Stimulated activated CD4-positive, alpha-beta T cell treated with anti-CD3 and anti-CD28 coated beads, Interleukin-2, amount 100 ng/mL, for 4 hours (primary cell): ENCODE results near the gene FLT1.

ENCODE experiments used
- DNase-seq: peaks from one replicate; pipeline ENCODE4 v3.0.0-alpha.2; 2020; ENCODE audit warnings: low read depth

FLT1 gene

DNA sequence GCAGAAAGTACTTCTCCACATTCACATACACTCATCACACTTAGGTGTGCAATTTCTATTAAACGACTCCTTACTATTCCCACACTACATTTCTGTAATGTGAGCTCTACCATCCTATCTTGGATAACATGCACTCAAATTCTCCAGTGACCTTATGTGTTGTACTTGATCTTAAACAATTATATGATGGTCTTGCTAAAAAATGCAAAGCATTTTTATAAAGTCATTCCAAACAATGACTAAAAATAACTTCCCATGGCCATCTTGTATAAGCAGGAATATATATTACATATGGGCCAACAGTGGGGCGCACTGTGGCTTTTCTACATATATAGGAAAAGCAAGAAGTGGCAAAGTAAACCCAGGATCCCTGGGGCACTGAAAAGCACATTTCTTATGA is 155.5 kb downstream of the FLT1 start:
- DNase-seq, result no peak

DNA sequence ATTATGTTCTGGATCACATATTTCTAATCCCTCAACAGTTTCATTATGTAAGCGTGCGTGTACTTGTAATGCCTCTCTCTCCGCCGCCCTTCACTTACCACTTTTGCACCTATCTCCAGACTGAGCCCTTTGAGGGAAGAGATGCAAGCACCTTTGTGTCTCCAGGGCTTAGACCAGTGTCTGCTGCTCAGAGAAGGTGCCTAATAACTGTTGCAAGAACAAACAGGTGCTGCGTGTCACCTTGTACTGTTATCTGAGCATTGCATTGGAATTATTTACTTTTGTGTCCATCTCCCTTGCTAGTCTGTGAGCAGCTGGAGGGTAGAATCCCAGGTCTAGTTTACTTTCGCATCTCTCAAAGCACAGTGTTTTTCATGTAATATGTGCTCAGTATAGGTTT is 156.2 kb downstream of the FLT1 start:
- no peak for DNase-seq

DNA sequence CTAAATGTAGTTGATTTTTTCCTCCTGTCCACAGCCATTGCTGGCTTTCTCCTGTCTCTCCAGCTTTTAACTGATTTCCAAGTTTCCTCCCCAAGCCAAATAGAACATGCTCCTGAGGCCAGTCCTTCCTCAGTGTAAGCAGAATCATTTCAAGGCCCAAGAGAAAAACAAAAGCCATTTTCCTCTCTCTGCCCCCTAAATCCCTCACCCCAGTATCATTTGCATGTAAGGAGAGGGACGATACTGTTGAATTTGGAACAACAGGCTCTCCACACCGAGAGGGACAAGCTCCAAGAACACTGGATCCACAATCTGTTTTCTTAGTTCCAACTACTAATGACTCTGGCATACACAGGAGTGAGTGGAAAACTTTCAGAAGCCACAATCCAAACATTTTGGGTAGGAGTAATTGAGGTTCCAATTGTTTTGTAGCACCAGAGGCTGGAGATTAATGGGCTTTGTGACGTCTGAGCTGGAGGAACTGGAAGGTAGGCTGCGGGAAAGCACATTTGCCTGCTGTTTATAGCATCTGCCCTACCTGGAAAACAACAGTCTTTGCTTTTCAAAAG is 156.8 kb downstream of the FLT1 start:
- DNase-seq, result no peak

DNA sequence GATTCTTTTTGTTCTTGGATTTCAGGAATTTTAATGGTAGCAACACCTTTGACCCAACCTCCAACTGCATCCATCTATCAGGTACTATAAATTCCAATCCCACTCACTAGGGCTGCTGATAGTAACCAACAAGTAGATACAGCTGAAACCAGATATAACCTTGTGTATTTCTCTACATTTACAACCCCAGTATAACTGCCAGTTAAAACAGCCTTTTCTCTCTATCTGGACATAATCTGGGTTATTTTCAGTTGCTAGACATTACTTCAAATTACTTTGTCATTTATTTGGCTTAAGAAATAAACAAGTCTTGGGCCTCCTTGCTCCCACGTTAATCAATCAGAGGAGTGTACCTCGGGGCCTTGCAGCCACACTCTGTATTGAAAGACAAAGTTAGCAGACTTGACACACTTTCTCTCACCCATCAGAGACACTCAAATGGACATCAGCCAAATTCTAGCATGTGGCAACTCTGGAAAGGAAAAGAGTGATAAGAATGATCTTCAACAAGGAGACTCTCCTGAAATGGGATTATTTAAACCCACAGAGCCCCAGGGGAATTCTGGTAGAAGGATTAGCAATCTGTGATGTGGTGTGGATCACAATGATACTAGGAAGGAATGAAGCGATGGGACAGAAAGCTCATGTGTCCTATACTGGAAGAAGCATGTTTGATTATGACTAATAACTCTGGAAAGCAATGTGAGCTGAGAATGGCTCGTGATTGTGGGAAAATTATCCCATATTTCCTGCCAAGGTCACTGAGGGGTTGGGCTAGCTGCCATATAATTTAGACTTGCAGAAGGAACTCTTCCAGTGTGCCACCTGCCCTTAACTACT is 157.5 kb downstream of the FLT1 start:
- no peak for DNase-seq

DNA sequence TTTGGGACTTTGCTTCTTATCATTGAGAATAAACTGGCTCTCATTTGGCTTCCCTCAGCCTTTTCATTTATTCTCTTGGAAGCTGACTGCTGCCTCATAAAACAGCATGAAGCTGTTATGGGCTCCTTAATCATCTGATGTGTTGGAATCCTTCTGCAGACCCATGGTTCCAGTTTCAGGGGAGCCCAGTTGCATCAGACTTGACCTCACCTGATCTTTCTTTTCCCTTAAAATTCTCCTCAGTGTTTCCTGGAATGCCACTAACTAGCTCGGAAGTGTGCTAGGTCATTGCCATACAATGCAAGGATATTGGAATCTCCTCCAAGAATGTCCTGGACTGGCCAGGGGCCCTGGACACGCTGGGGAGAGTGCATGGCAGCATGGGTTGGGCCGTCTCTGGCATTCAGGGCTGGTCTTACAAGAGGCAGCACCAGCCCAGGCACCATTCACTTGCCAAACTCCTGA is 158.7 kb downstream of the FLT1 start:
- no peak for DNase-seq

DNA sequence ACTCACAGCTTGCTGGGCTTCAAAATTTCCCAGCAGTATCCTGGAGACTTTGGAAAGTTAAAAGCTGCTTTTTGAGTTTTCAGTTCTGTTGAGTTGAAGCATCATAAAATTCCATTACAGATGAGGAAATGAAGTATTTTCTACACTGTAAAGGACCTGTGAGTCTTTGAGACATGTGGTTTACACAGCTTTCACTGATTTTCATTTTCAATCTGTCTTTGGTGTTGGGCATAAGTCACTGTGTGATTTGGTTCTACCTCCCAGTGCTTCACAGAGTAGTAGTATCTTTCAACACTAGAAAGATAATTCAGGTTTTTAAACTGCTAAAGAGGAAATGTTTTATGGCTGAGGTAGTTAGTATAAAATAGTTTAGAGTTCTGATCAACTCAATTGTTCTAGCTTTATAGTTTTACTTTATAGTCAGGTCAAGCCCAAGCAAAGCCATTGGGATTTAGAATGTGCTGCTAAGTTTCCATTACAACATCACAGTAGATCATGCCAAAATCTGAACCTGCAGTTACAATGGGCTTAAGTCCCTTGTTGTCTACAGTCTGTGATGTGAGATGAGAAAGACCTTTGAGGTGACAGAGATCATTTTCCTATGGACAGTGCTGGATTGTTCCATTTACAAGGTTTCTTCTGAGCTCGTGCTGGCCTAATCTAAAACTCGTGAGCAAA is 161.6 kb downstream of the FLT1 start:
- DNase-seq, result no peak

DNA sequence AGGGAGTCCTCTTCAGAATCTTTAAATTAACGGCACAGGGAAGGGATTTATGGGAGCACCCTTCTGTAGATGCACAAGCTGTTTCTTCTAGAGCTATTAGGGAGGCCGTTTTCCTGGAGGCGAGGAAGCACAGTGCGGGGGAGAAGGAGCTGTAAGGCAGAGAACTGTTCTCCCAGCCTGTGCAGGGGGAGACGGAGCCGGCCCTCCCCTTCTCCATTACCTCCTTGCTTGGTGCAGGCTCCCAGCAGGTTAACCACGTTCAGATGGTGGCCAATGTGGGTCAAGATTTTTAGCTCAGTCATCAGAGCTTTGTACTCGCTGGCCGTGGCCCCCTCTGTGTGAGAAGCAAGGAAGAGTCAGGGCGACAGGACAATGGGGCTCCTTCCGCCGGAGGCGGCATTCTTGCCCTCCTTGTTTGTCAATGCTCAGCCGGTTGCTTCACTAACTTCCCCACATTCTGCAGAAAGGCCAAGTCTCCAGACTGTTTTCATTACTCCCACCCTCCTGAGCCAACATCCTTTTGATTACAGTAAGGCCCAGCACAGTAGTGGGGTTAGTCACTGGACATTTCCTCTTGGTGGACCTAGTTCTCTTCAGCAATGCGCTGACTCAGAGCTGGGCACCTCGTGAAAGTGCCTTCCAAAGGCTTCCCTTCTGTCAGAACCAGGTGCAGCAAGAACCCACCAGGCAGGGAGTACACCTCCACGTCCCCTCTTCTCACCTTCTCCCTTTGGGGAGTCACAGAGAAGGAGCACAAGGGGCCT is 165.4 kb downstream of the FLT1 start:
- no peak for DNase-seq

DNA sequence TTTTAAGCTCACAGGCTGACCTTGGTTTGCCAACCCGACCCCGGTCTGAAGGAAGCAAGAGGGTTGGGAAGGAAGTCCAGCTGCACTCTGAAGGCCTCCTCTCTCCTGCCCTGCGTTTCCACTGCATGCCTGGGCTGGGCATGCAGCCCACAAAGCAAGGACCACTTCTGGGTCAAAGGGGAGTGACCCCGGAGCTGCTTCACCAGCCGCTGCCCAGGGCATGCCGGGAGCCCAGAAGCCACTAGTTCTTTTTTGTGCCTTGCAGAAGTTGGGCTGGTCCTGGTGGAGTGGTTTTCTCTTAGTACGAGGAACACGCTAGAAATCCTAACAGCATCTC is 166.7 kb downstream of the FLT1 start:
- DNase-seq, result no peak

DNA sequence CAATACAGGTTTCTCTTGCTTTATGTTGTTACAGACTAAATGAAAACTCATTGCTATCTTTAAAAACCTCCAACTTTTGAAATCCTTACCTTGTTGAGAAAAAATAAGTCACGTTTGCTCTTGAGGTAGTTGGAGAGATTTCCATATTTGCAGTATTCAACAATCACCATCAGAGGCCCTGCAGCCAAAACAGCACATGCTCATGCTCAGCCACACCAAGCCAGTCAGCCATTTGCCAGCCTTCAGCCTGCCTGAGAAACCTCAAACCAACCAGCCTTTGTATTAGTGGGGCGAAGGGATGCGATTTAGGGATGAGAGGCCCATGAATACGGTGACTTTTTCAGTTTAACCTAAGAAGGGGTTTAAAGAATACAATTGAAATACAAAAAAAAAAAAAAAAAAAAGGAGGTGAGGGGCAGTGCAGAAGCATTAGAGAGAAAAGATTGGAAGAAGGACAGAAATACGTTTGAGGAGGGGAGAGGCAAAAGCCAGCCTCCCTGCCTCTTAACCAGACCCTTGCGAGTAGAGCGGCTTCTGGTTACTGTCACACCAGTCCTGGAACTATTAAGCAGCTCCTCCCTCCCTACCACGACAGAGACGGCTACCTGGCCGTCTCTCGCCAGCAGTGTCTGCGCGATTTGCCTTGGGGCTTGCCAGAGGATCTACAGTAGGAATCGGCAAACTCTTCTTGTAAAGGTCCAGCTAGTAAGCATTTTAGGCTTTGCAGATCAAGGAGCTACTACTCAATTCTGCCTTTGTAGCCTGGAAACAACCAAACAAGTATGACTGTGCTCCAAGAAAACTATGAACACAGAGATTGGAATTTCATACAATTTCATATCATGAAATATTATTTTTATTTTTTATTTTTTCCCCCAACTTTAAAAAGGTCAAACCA is 167.3 kb downstream of the FLT1 start:
- no peak for DNase-seq

DNA sequence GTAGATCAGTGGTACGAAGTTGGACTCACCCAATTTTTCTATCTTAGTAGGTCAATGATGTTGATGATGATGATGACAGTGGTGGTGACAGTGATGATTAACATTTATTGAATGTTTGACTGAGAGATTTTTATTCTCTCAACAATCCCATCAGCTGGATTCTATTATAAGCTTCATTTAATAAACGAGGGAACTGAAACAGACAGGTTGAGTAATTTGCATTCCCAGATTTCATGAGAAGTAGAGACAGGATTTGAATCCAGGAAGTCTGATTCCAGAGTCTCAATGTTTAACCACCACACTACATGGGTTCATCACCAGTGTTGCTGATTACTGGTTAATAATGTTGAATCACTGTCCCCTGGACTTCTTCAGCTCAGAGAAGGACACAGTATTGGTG is 168.9 kb downstream of the FLT1 start:
- no peak for DNase-seq

DNA sequence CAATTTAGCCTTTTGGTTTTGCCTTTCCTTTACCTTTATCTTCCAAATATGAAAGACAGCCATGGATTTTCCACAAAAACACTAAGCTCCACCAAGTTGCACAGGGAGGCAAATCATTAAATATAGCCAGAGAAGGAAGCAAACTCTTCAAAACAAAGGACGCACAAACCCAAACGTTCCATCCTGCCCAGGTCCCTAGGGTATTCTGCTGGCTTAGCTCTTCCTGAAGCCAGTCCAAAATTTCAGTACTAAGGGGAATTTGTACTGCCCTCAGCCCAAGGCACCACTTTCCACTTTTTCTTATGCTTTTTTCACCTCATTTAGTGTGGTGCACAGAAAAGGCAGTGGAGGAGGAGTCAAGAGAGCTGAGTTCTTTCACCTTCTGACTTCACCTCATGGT is 169.9 kb downstream of the FLT1 start:
- DNase-seq, result no peak

DNA sequence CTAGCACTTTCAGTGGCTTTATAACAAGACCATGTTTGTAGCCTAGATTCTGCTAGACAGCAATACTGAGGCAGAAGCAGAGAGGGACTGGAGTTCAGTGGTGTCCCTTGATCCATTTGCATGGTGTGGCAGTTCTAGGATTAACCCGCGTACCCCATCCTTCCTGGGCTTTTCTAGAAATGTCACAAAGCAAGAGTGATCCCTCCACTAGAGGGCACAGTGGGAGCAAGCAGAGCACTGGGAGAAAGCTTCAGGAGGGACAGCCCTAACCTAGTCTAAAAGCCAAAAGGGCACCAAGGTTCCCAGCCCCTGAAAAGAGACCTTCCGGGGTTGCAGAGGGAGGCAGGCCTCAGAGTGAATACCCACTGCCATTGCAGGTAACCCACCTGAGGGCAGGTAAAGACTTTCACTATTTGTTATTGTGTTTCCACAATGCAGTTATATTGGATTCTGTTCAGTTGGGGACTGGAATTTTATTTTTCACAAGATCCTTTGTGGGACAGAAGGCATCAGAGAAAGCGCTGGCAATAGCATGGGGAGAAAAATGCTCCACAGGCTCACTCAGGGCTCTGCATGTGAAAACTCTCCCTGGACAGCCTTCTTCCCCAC is 170.6 kb downstream of the FLT1 start:
- peak; percentile 40 for DNase-seq

DNA sequence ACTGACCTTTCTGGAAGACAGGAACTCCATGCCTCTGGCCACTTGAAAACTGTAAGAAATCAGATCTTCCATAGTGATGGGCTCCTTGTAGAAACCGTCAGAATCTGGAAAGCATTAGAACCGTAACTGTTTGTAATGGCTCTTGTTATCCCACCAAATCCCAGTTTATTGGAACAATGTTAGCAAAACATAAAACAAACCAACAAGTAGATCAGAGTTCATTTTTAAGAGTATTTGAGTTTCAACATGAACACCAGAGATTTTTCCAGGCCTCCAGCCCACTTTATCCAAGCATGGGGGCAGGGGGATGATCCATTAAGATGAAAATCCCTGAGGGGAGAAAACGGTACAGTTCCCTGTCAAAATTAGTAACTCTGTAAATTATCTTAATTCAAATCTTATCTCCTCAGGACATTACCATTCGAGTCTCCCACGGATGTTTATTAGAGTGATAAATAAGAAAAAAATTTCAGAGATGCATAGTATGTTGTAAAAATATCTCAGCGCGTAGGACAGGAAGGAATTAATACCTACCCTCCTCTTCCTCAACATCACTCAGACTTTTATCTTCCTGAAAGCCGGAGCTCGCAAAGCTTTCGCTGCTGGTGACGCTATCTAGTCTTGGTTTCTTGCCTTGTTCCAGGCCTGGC is 172.5 kb downstream of the FLT1 start:
- no peak for DNase-seq

DNA sequence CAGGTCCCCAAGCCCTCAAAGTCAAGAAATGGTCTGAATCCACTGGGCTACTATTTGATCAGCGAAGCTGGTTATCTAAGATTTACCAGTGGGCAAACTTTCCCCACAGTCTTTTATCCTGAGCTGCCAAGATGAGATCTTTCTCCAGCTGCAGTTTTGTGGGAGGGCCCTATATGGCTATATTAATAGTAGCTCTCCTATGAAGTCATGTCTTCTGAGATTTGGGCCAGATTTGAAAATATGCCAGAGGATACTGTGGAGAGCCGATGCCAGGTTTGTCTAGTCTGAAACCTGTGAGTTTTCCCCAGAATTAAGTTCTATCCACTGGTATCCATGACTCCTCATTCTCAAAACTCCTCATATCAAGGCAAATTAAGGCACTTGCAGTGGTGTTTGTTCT is 173.2 kb downstream of the FLT1 start:
- DNase-seq, result no peak

DNA sequence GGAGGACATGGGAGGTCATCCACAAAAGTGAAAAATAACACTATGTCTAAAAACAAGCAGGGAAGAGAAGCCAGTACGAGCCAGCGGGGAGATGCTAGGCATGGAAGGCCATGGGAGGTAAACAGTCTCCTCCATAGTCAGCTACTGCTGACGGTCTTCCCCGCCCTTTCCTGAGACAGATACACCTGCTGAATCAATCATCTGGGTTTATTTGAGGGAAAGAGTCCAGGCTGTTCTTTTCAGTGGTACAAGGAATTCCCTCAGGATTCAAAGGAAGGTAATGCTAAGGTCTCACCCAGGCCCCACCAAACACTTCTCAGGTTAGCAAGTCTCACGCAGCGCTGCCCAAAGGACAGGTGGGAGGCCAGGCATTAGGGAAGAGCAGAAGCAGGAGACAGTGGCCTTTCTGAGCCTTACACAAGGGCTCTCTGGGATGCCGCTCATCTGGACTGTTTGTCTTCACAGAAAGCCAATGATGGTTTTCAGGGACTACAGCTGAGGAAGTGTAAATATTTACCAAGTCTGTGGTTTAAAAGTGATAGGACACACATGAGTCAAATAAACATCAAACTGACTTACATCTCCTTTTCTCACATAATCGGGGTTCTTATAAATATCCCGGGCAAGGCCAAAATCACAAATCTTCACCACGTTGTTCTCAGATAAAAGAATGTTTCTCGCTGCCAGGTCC is 173.9 kb downstream of the FLT1 start:
- DNase-seq, result no peak

DNA sequence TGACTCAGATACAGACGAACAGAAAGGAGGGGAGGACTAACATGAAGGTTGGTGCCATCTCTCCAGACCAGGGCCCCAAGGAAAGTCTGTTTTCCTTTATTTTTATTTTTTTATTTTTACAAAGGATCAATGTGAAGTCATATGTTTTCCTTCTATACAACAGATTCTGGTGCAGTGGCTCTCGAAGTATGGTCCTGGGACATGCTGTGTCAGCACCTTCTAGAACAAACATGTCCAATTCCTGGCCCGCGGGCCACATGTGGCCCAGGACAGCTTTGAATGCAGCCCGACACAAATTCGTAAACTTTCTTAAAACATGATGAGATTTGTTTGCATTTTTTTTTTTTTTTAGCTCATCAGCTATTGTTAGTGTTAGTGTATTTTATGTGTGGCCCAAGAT is 174.7 kb downstream of the FLT1 start:
- no peak for DNase-seq

DNA sequence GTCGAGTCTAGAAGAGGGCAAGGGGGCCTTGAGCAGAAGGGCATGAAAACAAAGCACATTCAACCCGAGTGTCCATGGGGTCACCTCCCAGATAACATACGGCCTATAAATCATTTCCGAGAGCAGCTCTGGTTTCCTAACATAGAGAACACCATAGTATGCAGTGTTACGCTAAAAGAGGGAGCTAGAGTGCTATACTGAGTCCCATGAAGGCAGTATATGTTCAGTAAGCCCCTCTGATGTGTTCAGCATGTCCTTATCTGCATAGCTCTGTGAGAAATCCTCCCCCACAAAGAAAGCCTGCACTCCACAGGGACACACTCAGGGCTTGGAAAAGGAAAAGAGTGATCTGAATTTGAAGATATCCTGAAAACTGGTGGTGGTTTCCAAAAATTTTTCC is 175.4 kb downstream of the FLT1 start:
- no peak for DNase-seq

DNA sequence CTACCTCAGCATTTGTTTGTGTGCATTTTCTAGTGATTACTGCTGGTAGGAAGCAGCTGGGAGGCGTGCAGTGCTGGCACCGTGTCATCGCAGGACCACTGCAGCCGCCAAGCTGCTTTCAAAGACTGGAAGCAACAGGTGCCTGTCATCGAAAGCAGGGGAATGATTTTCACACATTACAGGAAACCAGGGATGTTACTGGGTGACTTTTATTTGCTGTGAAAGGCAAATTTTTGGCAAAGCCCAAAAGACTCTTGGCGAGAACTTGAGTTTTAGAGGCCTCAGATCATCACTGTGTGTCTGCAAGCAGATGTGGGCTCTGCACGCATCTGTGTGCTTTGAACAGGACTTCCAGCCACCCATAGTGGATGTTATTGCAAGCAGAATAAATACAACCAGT is 176.4 kb downstream of the FLT1 start:
- DNase-seq, result no peak

DNA sequence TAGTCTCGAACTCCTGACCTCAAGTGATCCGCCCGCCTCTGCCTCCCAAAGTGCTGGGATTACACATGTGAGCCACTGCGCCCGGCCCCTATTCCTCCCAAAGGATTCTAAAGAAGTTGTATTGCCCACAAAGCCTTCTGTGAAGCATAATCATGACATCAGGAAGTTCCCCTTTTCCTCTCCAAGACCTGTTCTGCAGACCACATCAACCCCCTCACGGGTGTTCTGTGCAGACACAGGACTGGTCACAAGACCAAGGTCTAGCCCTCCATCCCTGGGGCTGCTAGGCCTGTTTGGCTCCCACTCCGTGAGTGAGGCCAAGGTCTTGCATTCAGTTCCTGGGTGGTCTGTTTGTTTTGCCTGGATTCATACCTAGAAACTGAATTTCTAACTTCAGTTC is 178.1 kb downstream of the FLT1 start:
- no peak for DNase-seq

DNA sequence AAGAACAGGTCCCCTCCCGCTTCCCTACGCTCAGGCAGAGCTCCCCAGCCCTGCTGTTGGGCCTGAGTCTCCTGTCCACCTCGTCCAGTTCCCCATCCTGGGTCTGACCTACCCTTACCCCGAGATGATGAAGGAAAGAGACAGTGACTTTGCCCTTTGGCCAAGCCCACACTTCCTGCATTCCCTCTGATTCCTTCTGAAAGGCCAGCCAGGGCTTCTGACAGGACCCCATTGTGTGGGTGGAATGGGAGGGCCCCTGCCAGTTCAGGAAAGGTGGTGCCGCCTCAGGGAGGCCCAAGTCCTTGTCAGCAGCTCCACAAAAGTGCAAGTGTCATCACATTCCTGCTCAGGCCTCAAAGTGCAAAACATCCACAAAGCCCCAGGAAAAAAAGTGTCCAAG is 178.8 kb downstream of the FLT1 start:
- no peak for DNase-seq
